ENCODE measurements around the gene ZNF563.

The ZNF563 gene

GRCh38 chr19:12278713-12279112 lies 54.7 kb downstream of the ZNF563 start:
- H3K4me3 ChIP-seq (ENCODE audit: low read length): no peak overlapping the region
- TF ChIP-seq CTCF (IDR thresholded peaks at IDR 0.05; ENCODE audit: insufficient read depth, low read depth, low read length, missing control alignments): no peak
- DNase-seq (ENCODE audit: low read depth): no peak

GRCh38 chr19:12272980-12273901 lies 60.2 kb downstream of the ZNF563 start:
- H3K4me3 ChIP-seq (ENCODE audit: low read length): no peak overlapping the region
- DNase-seq (ENCODE audit: low read depth): no peak
- TF ChIP-seq CTCF (IDR thresholded peaks at IDR 0.05; ENCODE audit: insufficient read depth, low read depth, low read length, missing control alignments): no peak

GRCh38 chr19:12272386-12272785 lies 61.0 kb downstream of the ZNF563 start:
- no peak for DNase-seq (ENCODE audit: low read depth)
- no peak for TF ChIP-seq CTCF (IDR thresholded peaks at IDR 0.05; ENCODE audit: insufficient read depth, low read depth, low read length, missing control alignments)
- no peak overlapping the region for H3K4me3 ChIP-seq (ENCODE audit: low read length)

- H3K4me3 ChIP-seq (ENCODE audit: low read length): no peak overlapping the region
- TF ChIP-seq CTCF (IDR thresholded peaks at IDR 0.05; ENCODE audit: insufficient read depth, low read depth, low read length, missing control alignments): no peak
- no peak for DNase-seq (ENCODE audit: low read depth)
Measured at GRCh38 chr19:12270854-12271253, 62.6 kb downstream of the ZNF563 start.
